PFSK-1 (cell line): ENCODE data around the gene ACER3.

Experiments used
- FOXP2 ChIP-seq: optimal IDR thresholded peaks from 2 replicates; pipeline ENCODE3; 2011; ENCODE audit warnings: borderline replicate concordance, control low read depth, inconsistent platforms; ENCODE audit not compliant: insufficient read depth; ENCODE audit errors: extremely low read length, extremely low read depth
- POLR2AphosphoS5 ChIP-seq: IDR thresholded peaks from 2 replicates; pipeline ENCODE4 v1.6.1; 2012; ENCODE audit warnings: low read depth, mild to moderate bottlenecking, control low read depth, low read length, moderate library complexity
- REST ChIP-seq, 2 experiments: IDR thresholded peaks; 2 replicates each; pipeline versions ENCODE4 v1.6.1 to v1.8.0; 2011 to 2012; ENCODE audit warnings: low read depth in 2 of 2, low read length in 2 of 2, control low read depth in 1 of 2, inconsistent platforms in 1 of 2, mild to moderate bottlenecking in 1 of 2, moderate library complexity in 1 of 2; ENCODE audit not compliant: insufficient read depth in 1 of 2
- SIN3A ChIP-seq: IDR thresholded peaks from 2 replicates; pipeline ENCODE4 v1.6.1; 2012; ENCODE audit warnings: mild to moderate bottlenecking, low read length, moderate library complexity, borderline replicate concordance; ENCODE audit not compliant: insufficient read depth
- TAF1 ChIP-seq: IDR thresholded peaks from 2 replicates; pipeline ENCODE4 v1.6.1; 2012; ENCODE audit warnings: low read length, control low read depth, borderline replicate concordance; ENCODE audit not compliant: insufficient read depth

ACER3 gene

DNA sequence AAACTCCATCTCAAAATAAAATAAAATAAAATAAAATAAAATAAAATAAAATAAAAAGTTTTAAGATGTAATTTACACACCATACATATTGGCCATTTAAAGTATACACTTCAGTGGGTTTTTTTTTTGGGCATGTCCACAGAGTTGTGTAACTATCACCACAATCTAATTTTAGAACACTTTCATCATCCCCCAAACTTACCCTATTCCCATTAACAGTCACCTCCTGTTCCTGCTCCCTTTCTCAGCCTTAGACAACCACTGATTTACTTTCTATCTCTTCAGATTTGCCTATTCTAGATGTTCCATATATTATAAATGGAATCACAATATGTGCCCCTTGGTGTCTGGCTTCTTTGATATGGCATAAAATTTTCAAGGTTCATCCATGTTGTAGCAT lies 4.6 kb upstream of the ACER3 start:
- TF ChIP-seq POLR2AphosphoS5 (no peak), REST (IDR thresholded peaks at IDR 0.05; ENCODE audit: insufficient read depth in 1 of 2, low read depth in 2 of 2, low read length in 2 of 2) (no peak), TAF1 (no peak), SIN3A (no peak)

DNA sequence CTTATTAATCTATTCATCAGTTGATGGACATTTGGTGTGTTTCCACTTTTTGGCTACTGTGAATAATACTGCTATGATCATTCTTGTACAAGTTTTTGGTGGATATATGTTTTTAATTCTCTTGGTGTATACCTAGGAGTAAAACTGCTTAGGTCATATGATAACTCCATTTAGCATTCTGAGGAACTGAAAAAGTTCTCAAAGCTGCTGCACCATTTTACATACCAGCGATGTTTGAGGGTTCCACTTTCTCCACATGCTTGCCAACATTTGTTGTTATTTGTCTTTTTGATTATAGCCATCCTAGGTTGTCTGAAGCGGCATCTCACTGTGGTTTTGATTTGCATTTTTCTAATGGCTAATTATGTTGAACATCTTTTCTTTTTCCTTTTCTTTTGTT lies 4.1 kb upstream of the ACER3 start:
- TF ChIP-seq SIN3A (no peak), FOXP2 (no peak), TAF1 (no peak), REST (IDR thresholded peaks at IDR 0.05; ENCODE audit: insufficient read depth in 1 of 2, low read depth in 2 of 2, low read length in 2 of 2) (no peak), POLR2AphosphoS5 (no peak)

DNA sequence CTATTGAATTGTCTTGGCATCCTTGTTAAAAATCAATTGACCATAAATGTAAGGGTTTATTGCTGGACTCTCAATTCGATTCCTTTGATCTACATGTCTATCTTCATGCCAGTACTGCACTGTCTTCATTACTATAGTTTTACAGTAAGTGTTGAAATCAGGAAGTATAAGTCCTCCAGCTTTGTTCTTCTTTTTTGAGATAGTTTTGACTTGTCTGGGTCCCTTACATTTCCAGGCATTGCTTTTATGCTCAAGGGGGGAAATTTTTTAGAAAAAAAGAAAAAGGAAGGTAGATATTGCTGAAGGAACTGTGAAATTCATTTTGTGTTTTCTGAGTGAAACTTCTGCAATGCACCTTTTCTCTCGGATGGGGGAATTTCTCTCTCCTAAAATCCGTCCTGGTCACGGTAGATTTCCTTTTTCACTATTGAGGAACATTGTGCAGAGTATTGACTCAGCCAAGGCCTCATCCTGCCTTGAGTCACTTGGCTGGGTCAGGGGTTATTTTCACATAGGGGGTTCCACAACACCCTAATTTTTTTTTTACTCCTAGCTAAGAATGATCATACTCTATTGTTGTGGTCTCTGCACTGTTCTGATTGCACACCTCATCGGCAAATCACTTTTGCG lies 2.8 kb upstream of the ACER3 start:
- no peak for TF ChIP-seq REST (IDR thresholded peaks at IDR 0.05; ENCODE audit: insufficient read depth in 1 of 2, low read depth in 2 of 2, low read length in 2 of 2)
- TF ChIP-seq POLR2AphosphoS5: no peak
- no peak for TF ChIP-seq SIN3A
- TF ChIP-seq FOXP2: no peak
- TF ChIP-seq TAF1: no peak

- TF ChIP-seq SIN3A: no peak
- no peak for TF ChIP-seq FOXP2
- no peak for TF ChIP-seq REST (IDR thresholded peaks at IDR 0.05; ENCODE audit: insufficient read depth in 1 of 2, low read depth in 2 of 2, low read length in 2 of 2)
- TF ChIP-seq POLR2AphosphoS5: no peak
- TF ChIP-seq TAF1: no peak
Measured at GRCh38 chr11:76859708-76860227, 950 bp upstream of the ACER3 start.
